Measurements from ENCODE around the gene GADD45B. TPM values are rescaled to one million over a fixed set of nuclear protein-coding genes. Genes with fewer than 3 reads are reported as not detected.

Gene GADD45B
- total and polyA plus RNA-seq, 2 donors (not counting 1 experiment from before 2014, with no cell fraction given): 32.5 to 61.7 TPM

DNA sequence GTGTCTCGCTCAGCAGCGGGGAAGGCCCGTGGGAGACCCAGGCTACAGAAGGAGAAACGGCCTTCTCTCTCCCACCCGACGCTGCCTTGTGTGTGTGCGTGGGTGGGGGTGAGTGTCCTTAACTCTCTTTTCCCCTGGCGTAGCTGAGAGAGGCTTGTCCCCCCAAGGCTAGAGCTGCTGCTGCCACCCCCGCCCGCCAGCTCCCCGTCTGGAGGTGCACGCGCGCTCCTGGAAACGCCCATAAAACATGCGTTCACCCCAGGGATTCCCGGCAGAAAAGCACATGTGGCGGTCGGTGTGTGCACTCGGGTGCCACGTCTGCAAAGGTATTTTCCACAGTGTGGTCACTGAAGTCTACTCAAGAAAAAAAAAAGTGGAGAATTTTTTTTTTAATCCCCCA is 36.1 kb downstream of the GADD45B start:
- no peak overlapping the region for H3K4me2 ChIP-seq (ENCODE audit: extremely low read depth, insufficient read depth, low read length)
- no peaks in the 10 kb centered on the region for H3K4me1 ChIP-seq (ENCODE audit: control insufficient read depth, extremely low read depth, insufficient read depth, low read length)
- no peaks in the 10 kb centered on the region for H3K27me3 ChIP-seq (ENCODE audit: control insufficient read depth, insufficient read depth, low read length)
- no peak for DNase-seq (ENCODE audit: low read depth in 2 of 2)
- H4K20me1 ChIP-seq (ENCODE audit: control insufficient read depth, extremely low read depth, insufficient read depth, low read length): no peaks in the 10 kb centered on the region
- H3K27ac ChIP-seq (ENCODE audit: insufficient read depth, low read length): no peak overlapping the region
- no peak for TF ChIP-seq EZH2 (IDR thresholded peaks at IDR 0.05; ENCODE audit: low read length, missing control alignments)
- TF ChIP-seq, protein P1, sequence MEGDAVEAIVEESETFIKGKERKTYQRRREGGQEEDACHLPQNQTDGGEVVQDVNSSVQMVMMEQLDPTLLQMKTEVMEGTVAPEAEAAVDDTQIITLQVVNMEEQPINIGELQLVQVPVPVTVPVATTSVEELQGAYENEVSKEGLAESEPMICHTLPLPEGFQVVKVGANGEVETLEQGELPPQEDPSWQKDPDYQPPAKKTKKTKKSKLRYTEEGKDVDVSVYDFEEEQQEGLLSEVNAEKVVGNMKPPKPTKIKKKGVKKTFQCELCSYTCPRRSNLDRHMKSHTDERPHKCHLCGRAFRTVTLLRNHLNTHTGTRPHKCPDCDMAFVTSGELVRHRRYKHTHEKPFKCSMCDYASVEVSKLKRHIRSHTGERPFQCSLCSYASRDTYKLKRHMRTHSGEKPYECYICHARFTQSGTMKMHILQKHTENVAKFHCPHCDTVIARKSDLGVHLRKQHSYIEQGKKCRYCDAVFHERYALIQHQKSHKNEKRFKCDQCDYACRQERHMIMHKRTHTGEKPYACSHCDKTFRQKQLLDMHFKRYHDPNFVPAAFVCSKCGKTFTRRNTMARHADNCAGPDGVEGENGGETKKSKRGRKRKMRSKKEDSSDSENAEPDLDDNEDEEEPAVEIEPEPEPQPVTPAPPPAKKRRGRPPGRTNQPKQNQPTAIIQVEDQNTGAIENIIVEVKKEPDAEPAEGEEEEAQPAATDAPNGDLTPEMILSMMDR (conservative IDR thresholded peaks at IDR 0.05 in 1 of 2, IDR thresholded peaks at IDR 0.05 in 1 of 2; ENCODE audit: low read depth in 1 of 2, low read length in 2 of 2): no peak
- no peak overlapping the region for H3K9ac ChIP-seq (ENCODE audit: insufficient read depth, low read length)
- H3K36me3 ChIP-seq (ENCODE audit: control insufficient read depth, insufficient read depth, low read length): no peaks in the 10 kb centered on the region
- no peaks in the 10 kb centered on the region for H3K79me2 ChIP-seq (ENCODE audit: control insufficient read depth, insufficient read depth, low read length)
- H3K9me3 ChIP-seq (ENCODE audit: control insufficient read depth, insufficient read depth, low read depth, low read length): no peaks in the 10 kb centered on the region
- no peak overlapping the region for H3K4me3 ChIP-seq (replicated peaks in 1 of 4; ENCODE audit: control extremely low read depth in 1 of 4, insufficient read depth in 1 of 4, low read depth in 3 of 4, low read length in 4 of 4)
- no peak overlapping the region for H2AFZ ChIP-seq (ENCODE audit: low read length)

DNA sequence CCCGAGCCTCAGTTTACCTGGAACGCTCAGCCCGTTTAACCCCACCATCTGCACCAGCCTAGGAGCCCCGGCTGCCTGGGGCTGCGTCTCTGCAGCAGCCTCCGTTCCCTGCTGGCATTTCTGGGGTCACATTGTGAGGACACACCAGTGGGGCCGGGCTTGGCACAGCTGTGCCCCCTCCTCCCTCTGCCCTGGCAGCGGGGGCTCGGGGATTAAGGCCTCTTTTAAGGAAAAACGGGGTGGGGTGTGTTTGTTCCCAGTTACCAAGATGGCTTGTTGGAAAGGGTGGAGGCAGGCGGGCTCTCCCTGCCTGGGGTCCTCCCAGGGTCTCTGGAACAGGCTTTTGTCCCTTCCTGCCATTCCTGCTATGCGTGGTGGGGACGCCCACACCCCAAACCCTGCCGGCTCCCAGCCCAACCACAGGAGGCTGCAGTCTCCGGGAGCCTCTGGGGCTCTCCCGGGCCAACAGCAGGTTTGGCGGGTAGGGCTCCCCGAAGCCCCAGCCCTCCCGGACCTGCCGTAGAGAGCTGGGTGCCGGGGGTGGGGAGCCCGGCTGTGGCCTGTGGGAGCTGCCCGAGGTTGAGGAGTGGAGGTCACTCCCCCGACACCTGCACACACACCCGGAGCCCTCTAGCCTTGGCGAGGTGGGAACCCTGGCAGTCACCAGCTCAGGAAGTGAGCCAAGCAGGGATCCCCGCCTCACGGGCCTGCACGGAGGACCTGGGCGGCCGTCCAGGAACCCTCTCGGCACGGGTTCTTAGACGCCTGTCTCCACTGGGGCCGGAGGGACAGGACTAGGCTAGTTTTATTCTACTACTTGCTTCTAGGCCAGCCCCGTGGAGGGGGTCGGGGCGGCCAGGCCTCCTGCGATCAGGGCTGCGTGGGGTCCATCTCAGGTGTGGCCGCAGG is 36.9 kb downstream of the GADD45B start:
- H3K36me3 ChIP-seq (ENCODE audit: control insufficient read depth, insufficient read depth, low read length): no peaks in the 10 kb centered on the region
- H3K27ac ChIP-seq (ENCODE audit: insufficient read depth, low read length): no peak overlapping the region
- H3K9ac ChIP-seq (ENCODE audit: insufficient read depth, low read length): no peak overlapping the region
- H3K79me2 ChIP-seq (ENCODE audit: control insufficient read depth, insufficient read depth, low read length): no peaks in the 10 kb centered on the region
- TF ChIP-seq, protein P1 (conservative IDR thresholded peaks at IDR 0.05 in 1 of 2, IDR thresholded peaks at IDR 0.05 in 1 of 2; ENCODE audit: low read depth in 1 of 2, low read length in 2 of 2): no peak
- no peak for TF ChIP-seq EZH2 (IDR thresholded peaks at IDR 0.05; ENCODE audit: low read length, missing control alignments)
- no peak for DNase-seq (ENCODE audit: low read depth in 2 of 2)
- no peak overlapping the region for H3K4me2 ChIP-seq (ENCODE audit: extremely low read depth, insufficient read depth, low read length)
- no peaks in the 10 kb centered on the region for H3K9me3 ChIP-seq (ENCODE audit: control insufficient read depth, insufficient read depth, low read depth, low read length)
- no peaks in the 10 kb centered on the region for H3K4me1 ChIP-seq (ENCODE audit: control insufficient read depth, extremely low read depth, insufficient read depth, low read length)
- H3K27me3 ChIP-seq (ENCODE audit: control insufficient read depth, insufficient read depth, low read length): no peaks in the 10 kb centered on the region
- no peaks in the 10 kb centered on the region for H4K20me1 ChIP-seq (ENCODE audit: control insufficient read depth, extremely low read depth, insufficient read depth, low read length)
- H2AFZ ChIP-seq (ENCODE audit: low read length): no peak overlapping the region
- no peak overlapping the region for H3K4me3 ChIP-seq (replicated peaks in 1 of 4; ENCODE audit: control extremely low read depth in 1 of 4, insufficient read depth in 1 of 4, low read depth in 3 of 4, low read length in 4 of 4)

DNA sequence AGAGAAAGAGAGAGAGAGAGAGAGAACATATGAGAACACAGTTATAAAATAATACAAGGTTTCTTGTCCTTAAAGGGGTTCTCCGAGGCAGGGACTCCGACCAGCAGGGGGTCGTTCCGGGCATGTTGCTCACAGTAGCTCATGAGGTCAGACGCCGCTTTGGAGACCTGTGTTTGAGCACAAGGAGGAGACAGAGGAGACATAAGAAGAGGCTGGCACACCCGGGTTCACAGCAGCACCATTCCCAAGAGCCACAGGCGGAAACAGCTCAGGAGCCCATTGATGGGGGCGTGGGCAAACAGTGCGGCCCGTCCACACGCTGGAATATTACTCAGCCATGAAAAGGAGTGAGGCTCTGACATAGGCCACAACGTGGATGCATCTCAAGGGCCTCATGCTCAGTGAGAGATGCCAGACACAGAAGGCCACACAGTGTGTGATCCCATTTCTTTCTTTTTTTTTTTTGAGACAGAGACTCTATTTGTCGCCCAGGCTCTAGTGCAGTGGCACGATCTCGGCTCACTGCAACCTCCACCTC is 39.1 kb downstream of the GADD45B start:
- Histone ChIP-seq H3K79me2 (ENCODE audit: control insufficient read depth, insufficient read depth, low read length) (no peaks in the 10 kb centered on the region), H4K20me1 (ENCODE audit: control insufficient read depth, extremely low read depth, insufficient read depth, low read length) (no peaks in the 10 kb centered on the region), H3K9ac (ENCODE audit: insufficient read depth, low read length) (no peak overlapping the region), H2AFZ (ENCODE audit: low read length) (no peak overlapping the region), H3K4me2 (ENCODE audit: extremely low read depth, insufficient read depth, low read length) (no peak overlapping the region), H3K4me3 (replicated peaks in 1 of 4; ENCODE audit: control extremely low read depth in 1 of 4, insufficient read depth in 1 of 4, low read depth in 3 of 4, low read length in 4 of 4) (no peak overlapping the region), H3K36me3 (ENCODE audit: control insufficient read depth, insufficient read depth, low read length) (no peaks in the 10 kb centered on the region), H3K27me3 (ENCODE audit: control insufficient read depth, insufficient read depth, low read length) (no peaks in the 10 kb centered on the region), H3K4me1 (ENCODE audit: control insufficient read depth, extremely low read depth, insufficient read depth, low read length) (no peaks in the 10 kb centered on the region), H3K9me3 (ENCODE audit: control insufficient read depth, insufficient read depth, low read depth, low read length) (no peaks in the 10 kb centered on the region), H3K27ac (ENCODE audit: insufficient read depth, low read length) (no peak overlapping the region)
- TF ChIP-seq, protein P1 (conservative IDR thresholded peaks at IDR 0.05 in 1 of 2, IDR thresholded peaks at IDR 0.05 in 1 of 2; ENCODE audit: low read depth in 1 of 2, low read length in 2 of 2): no peak
- no peak for TF ChIP-seq EZH2 (IDR thresholded peaks at IDR 0.05; ENCODE audit: low read length, missing control alignments)
- no peak for DNase-seq (ENCODE audit: low read depth in 2 of 2)

Measured in fibroblast of lung (primary cell).